SK-N-SH (cell line): ENCODE measurements around the gene SARDH. TPM values are rescaled to one million over a fixed set of nuclear protein-coding genes. Genes with fewer than 3 reads are reported as not detected.
A peak's percentile ranks its signal among the peaks of the same experiment; 100 is the strongest.

ENCODE experiments used
- CTCF ChIA-PET: fragments of 300-600, 350-600 bp; formaldehyde crosslinking; extraction: SDS; loops from one replicate; lab custom pipeline; 2021; lab: Yijun Ruan, JAX
- POLR2A ChIA-PET: fragments of 350-600 bp; sonication (Branson Sonifier 250); formaldehyde crosslinking; extraction: SDS; loops from one replicate; lab custom pipeline; 2020; ENCODE audit warnings: antibody characterized with exemption, inconsistent platforms; lab: Yijun Ruan, JAX
- DNase-seq: peaks from one replicate; pipeline ENCODE4 v3.0.0; 2012
- H2AFZ ChIP-seq: fragments of 200-600 bp; sonication (generic); 2 replicates; pipeline ENCODE4 v1.8.1; 2016; ENCODE audit warnings: antibody characterized with exemption, mild to moderate bottlenecking, low read depth
- H3F3A ChIP-seq: fragments of 200-600 bp; sonication (generic); replicated peaks from 2 replicates; pipeline ENCODE3; 2016; ENCODE audit warnings: antibody characterized with exemption, mild to moderate bottlenecking; ENCODE audit not compliant: insufficient read depth
- H3K27ac ChIP-seq, 2 experiments: fragments of 200-500 bp in 1 of 2; fragments of 200-600 bp in 1 of 2; sonication (Bioruptor generic) in 1 of 2; sonication (generic), shearing (Covaris generic) in 1 of 2; 2 replicates each; pipeline versions ENCODE4 v1.5.1 to v1.6.1; 2014 to 2016; ENCODE audit warnings: low read depth in 2 of 2, inconsistent platforms in 1 of 2, low read length in 1 of 2, mild to moderate bottlenecking in 1 of 2, mixed read lengths in 1 of 2
- H3K27me3 ChIP-seq: fragments of 200-600 bp; sonication (generic), shearing (Covaris generic); 2 replicates; pipeline ENCODE4 v1.6.1; 2016; ENCODE audit warnings: mixed run types; ENCODE audit not compliant: insufficient read depth
- H3K36me3 ChIP-seq, 2 experiments: fragments of 200-500 bp in 1 of 2; fragments of 200-600 bp in 1 of 2; sonication (Bioruptor generic) in 1 of 2; sonication (generic) in 1 of 2; replicated peaks in 1 of 2; 2 replicates each; pipeline versions ENCODE3 to v1.5.1; 2014 to 2016; ENCODE audit warnings: low read length in 1 of 2, mild to moderate bottlenecking in 1 of 2; ENCODE audit not compliant: insufficient read depth in 2 of 2, control insufficient read depth in 1 of 2
- H3K4me1 ChIP-seq, 2 experiments: fragments of 200-500 bp in 1 of 2; fragments of 200-600 bp in 1 of 2; sonication (Bioruptor generic) in 1 of 2; sonication (generic), shearing (Covaris generic) in 1 of 2; 2 replicates each; pipeline versions ENCODE4 v1.5.1 to v1.6.1; 2014 to 2016; ENCODE audit warnings: low read depth in 1 of 2, low read length in 1 of 2, mixed run types in 1 of 2; ENCODE audit not compliant: insufficient read depth in 2 of 2, control insufficient read depth in 1 of 2
- H3K4me2 ChIP-seq: fragments of 200-600 bp; sonication (generic), shearing (Covaris generic); 2 replicates; pipeline ENCODE4 v1.6.1; 2017; ENCODE audit warnings: mixed run types
- H3K4me3 ChIP-seq, 2 experiments: fragments of 200-500 bp in 1 of 2; fragments of 200-600 bp in 1 of 2; sonication (Bioruptor generic) in 1 of 2; sonication (generic), shearing (Covaris generic) in 1 of 2; 2 replicates each; pipeline versions ENCODE4 v1.5.1 to v1.8.1; 2014 to 2016; ENCODE audit warnings: low read depth in 2 of 2, inconsistent platforms in 1 of 2, low read length in 1 of 2, mild to moderate bottlenecking in 1 of 2, mixed read lengths in 1 of 2, moderate library complexity in 1 of 2
- H3K79me2 ChIP-seq: fragments of 200-600 bp; sonication (generic); 2 replicates; pipeline ENCODE4 v1.8.1; 2017; ENCODE audit warnings: mild to moderate bottlenecking; ENCODE audit not compliant: insufficient read depth
- H3K9ac ChIP-seq: fragments of 200-600 bp; sonication (generic); 2 replicates; pipeline ENCODE4 v1.6.1; 2017; ENCODE audit warnings: mixed run types
- H3K9me2 ChIP-seq: fragments of 200-600 bp; sonication (generic); 2 replicates; pipeline ENCODE4 v1.6.1; 2017; ENCODE audit warnings: mixed run types
- H3K9me3 ChIP-seq: fragments of 200-600 bp; sonication (generic); 2 replicates; pipeline ENCODE4 v1.6.1; 2017; ENCODE audit warnings: mixed run types, mild to moderate bottlenecking, moderate library complexity
- H4K20me1 ChIP-seq: fragments of 200-600 bp; sonication (generic); 2 replicates; pipeline ENCODE4 v1.6.1; 2017; ENCODE audit warnings: mild to moderate bottlenecking, mixed run types; ENCODE audit not compliant: insufficient read depth
- FOSL2 ChIP-seq: IDR thresholded peaks from 2 replicates; pipeline ENCODE4 v1.4.0; 2012; ENCODE audit warnings: low read depth, mild to moderate bottlenecking, moderate library complexity, borderline replicate concordance
- MXI1 ChIP-seq: IDR thresholded peaks from 2 replicates; pipeline ENCODE4 v1.6.1; 2012; ENCODE audit warnings: mild to moderate bottlenecking, low read depth, low read length, improper control_type of control experiment
- PBX3 ChIP-seq: IDR thresholded peaks from 2 replicates; pipeline ENCODE4; 2012
- RAD21 ChIP-seq: IDR thresholded peaks from 2 replicates; pipeline ENCODE4 v1.6.1; 2012; ENCODE audit warnings: mild to moderate bottlenecking, low read length
- RCOR1 ChIP-seq: fragments of 150-350 bp; IDR thresholded peaks from 2 replicates; pipeline ENCODE4 v1.6.1; 2017; ENCODE audit warnings: antibody characterized with exemption, low read length
- REST ChIP-seq: IDR thresholded peaks from 2 replicates; pipeline ENCODE4 v1.6.1; 2012; ENCODE audit warnings: mild to moderate bottlenecking, low read depth, low read length, moderate library complexity
- TCF12 ChIP-seq: IDR thresholded peaks from 2 replicates; pipeline ENCODE4 v1.4.0; 2012
- WGBS: methylation state at CpG from one replicate; pipeline ENCODE4 v1.1.6; 2017; ENCODE audit warnings: low lambda C conversion rate; 5-methylcytosine and 5-hydroxymethylcytosine counted together
- polyA plus RNA-seq, 3 experiments: library from polyadenylated mRNA; depleted of rRNA; stranded (reverse); fragments of >200 nt; gene quantifications; 2 replicates each; pipeline ENCODE4 v1.2.3, GENCODE V29; 2012

Gene SARDH
- polyA plus RNA-seq, 1 of the 3 experiments (the other 2 are of a cell fraction): 5.9 TPM

GRCh38 chr9:133703591-133704399 lies 34.4 kb downstream of the SARDH start:
- Histone ChIP-seq H3K4me1 (peaks cover 0 to 11% of the 10 kb centered on the region in 2 experiments; a peak in 1 of 4 replicates), H4K20me1 (no peaks in the 10 kb centered on the region), H3K9ac (no peak overlapping the region), H3K9me3 (no peaks in the 10 kb centered on the region), H3K4me3 (no peak overlapping the region), H3K9me2 (no peaks in the 10 kb centered on the region), H2AFZ (no peak overlapping the region), H3K79me2 (no peaks in the 10 kb centered on the region), H3K36me3 (no peaks in the 10 kb centered on the region), H3K4me2 (no peak overlapping the region), H3K27ac (no peak overlapping the region; a peak in 1 of 4 replicates), H3F3A (no peaks in the 10 kb centered on the region), H3K27me3 (no peaks in the 10 kb centered on the region)
- TF ChIP-seq TCF12: no peak
- peak; percentile 84 for DNase-seq
- 65% methylated on average over 4 of the region's 21 CpGs for WGBS
- ChIA-PET CTCF (interaction anchor here (1.1 to 1.8 kb wide), 4 partner anchors 11 to 42 kb away, joined by 3 to 6 read pairs (median 4); no protein-coding TSS in a partner anchor), POLR2A (interaction anchor here (0.9 kb wide), 1 partner anchor 24 kb away, joined by 4 read pairs; no protein-coding TSS in a partner anchor)

- Histone ChIP-seq H3K27me3 (no peaks in the 10 kb centered on the region), H3K9me2 (no peaks in the 10 kb centered on the region), H3K9me3 (no peaks in the 10 kb centered on the region), H3K4me3 (no peak overlapping the region), H3K27ac (no peak overlapping the region), H3K9ac (no peak overlapping the region), H3F3A (peaks cover 6% of the 10 kb centered on the region), H3K36me3 (no peaks in the 10 kb centered on the region), H3K79me2 (no peaks in the 10 kb centered on the region), H3K4me2 (no peak overlapping the region), H2AFZ (no peak overlapping the region), H3K4me1 (peaks cover 0 to 11% of the 10 kb centered on the region in 2 experiments; a peak in 1 of 4 replicates), H4K20me1 (no peaks in the 10 kb centered on the region)
- no peak for DNase-seq
- POLR2A ChIA-PET: no interaction called here
- CTCF ChIA-PET: interaction anchor here (0.7 to 1.8 kb wide), 5 partner anchors 9 to 41 kb away, joined by 3 to 6 read pairs (median 3); no protein-coding TSS in a partner anchor
- WGBS: 75% methylated on average over 13 of the region's 39 CpGs
- TF ChIP-seq FOSL2 (no peak), RCOR1 (no peak), MXI1 (no peak), REST (no peak), PBX3 (no peak), RAD21 (no peak)
Observed at GRCh38 chr9:133702798-133703590, 35.2 kb downstream of the SARDH start.
